GM23338 (cell line): ENCODE data around the gene TRMT13. TPM values are rescaled to one million over a fixed set of nuclear protein-coding genes. Genes with fewer than 3 reads are reported as not detected.

Experiments used
- ATAC-seq: fragments of 200-7000 bp; cut with Tn5 transposase; 3 replicates; pipeline ENCODE4 v1.9.1; 2020
- DNase-seq: peaks from one replicate; pipeline ENCODE4 v3.0.0-alpha.2; 2015; ENCODE audit warnings: low spot score
- H2AFZ ChIP-seq: fragments of 200-600 bp; sonication (generic); 2 replicates; pipeline ENCODE4 v1.8.0; 2016; ENCODE audit warnings: antibody characterized with exemption, mild to moderate bottlenecking, moderate library complexity
- H3F3A ChIP-seq: fragments of 200-600 bp; sonication (generic); replicated peaks from 2 replicates; pipeline ENCODE4 v1.8.0; 2017; ENCODE audit warnings: antibody characterized with exemption, mixed run types, low read depth
- H3K27ac ChIP-seq: fragments of 200-600 bp; sonication (generic); 2 replicates; pipeline ENCODE4 v1.6.1; 2016; ENCODE audit warnings: low read depth
- H3K27me3 ChIP-seq: fragments of 200-600 bp; sonication (generic); 2 replicates; pipeline ENCODE4 v1.8.0; 2016; ENCODE audit warnings: mild to moderate bottlenecking, mixed run types, moderate library complexity; ENCODE audit not compliant: insufficient read depth
- H3K36me3 ChIP-seq: fragments of 200-600 bp; sonication (generic); 2 replicates; pipeline ENCODE4 v1.8.0; 2016; ENCODE audit warnings: mild to moderate bottlenecking; ENCODE audit not compliant: insufficient read depth
- H3K4me1 ChIP-seq: fragments of 200-600 bp; sonication (generic); 2 replicates; pipeline ENCODE4 v1.8.0; 2016; ENCODE audit warnings: mild to moderate bottlenecking, moderate library complexity; ENCODE audit not compliant: insufficient read depth
- H3K4me2 ChIP-seq: fragments of 200-600 bp; sonication (generic); 2 replicates; pipeline ENCODE4 v1.7.1; 2017; ENCODE audit warnings: mixed run types
- H3K4me3 ChIP-seq: fragments of 200-600 bp; sonication (generic); 2 replicates; pipeline ENCODE4 v1.6.1; 2016; ENCODE audit warnings: mixed run types
- H3K79me2 ChIP-seq: fragments of 200-600 bp; sonication (generic); replicated peaks from 2 replicates; pipeline ENCODE4 v1.8.0; 2017; ENCODE audit warnings: mild to moderate bottlenecking; ENCODE audit not compliant: insufficient read depth
- H3K9me2 ChIP-seq: fragments of 200-600 bp; sonication (generic); 2 replicates; pipeline ENCODE4 v1.8.0; 2017; ENCODE audit not compliant: insufficient read depth
- H4K20me1 ChIP-seq: fragments of 200-600 bp; sonication (generic); replicated peaks from 2 replicates; pipeline ENCODE4 v1.8.0; 2017; ENCODE audit warnings: mild to moderate bottlenecking; ENCODE audit not compliant: insufficient read depth
- H3K27ac Mint-ChIP-seq: 2 replicates; pipeline ENCODE4 v1.8.0; 2020; ENCODE audit warnings: inconsistent platforms, mild to moderate bottlenecking, moderate library complexity, mixed read lengths
- H3K27me3 Mint-ChIP-seq: 3 replicates; pipeline ENCODE4 v1.8.0; 2022; ENCODE audit warnings: low read depth, mild to moderate bottlenecking, moderate library complexity, mixed read lengths, inconsistent platforms; ENCODE audit not compliant: insufficient read depth, poor library complexity
- H3K36me3 Mint-ChIP-seq: 3 replicates; pipeline ENCODE4 v1.8.0; 2021; ENCODE audit warnings: low read depth, mild to moderate bottlenecking, inconsistent platforms, moderate library complexity, mixed read lengths
- H3K4me1 Mint-ChIP-seq: 3 replicates; pipeline ENCODE4 v1.8.0; 2020; ENCODE audit warnings: mild to moderate bottlenecking, inconsistent platforms, mixed read lengths
- H3K4me3 Mint-ChIP-seq: 3 replicates; pipeline ENCODE4 v1.8.0; 2021; ENCODE audit warnings: moderate library complexity, mild to moderate bottlenecking, inconsistent platforms, mixed read lengths
- H3K9me3 Mint-ChIP-seq: 3 replicates; pipeline ENCODE4 v1.8.0; 2020; ENCODE audit warnings: moderate library complexity, mild to moderate bottlenecking, inconsistent platforms, mixed read lengths
- CREB1 ChIP-seq: fragments of 250-450 bp; sonication (Bioruptor Pico); IDR thresholded peaks from 2 replicates; pipeline ENCODE4 v1.5.0; 2020; ENCODE audit warnings: low read depth, mild to moderate bottlenecking, moderate library complexity
- CTCF ChIP-seq, 2 experiments: fragments of 200-600 bp in 1 of 2; sonication (generic) in 1 of 2; conservative IDR thresholded peaks; 2 replicates each; pipeline versions ENCODE4 v1.5.1 to v1.6.1; 2016 to 2017; ENCODE audit warnings: antibody characterized with exemption in 2 of 2, low read depth in 2 of 2, mild to moderate bottlenecking in 2 of 2, moderate library complexity in 1 of 2
- EZH2 ChIP-seq: fragments of 200-600 bp; sonication (generic); IDR thresholded peaks from one replicate; pipeline ENCODE4 v1.8.0; 2017; ENCODE audit warnings: antibody characterized with exemption, mild to moderate bottlenecking, low read depth; ENCODE audit not compliant: unreplicated experiment
- EZH2phosphoT487 ChIP-seq: fragments of 200-600 bp; sonication (generic); IDR thresholded peaks from one replicate; pipeline ENCODE4 v1.8.1; 2018; ENCODE audit warnings: antibody characterized with exemption; ENCODE audit not compliant: unreplicated experiment
- JUNB ChIP-seq: IDR thresholded peaks from one replicate; pipeline ENCODE4 v1.6.1; 2016; ENCODE audit warnings: antibody characterized with exemption; ENCODE audit not compliant: unreplicated experiment
- NANOG ChIP-seq: IDR thresholded peaks from 2 replicates; pipeline ENCODE4 v1.6.1; 2016; ENCODE audit warnings: antibody characterized with exemption, borderline replicate concordance
- POLR2AphosphoS5 ChIP-seq: IDR thresholded peaks from 2 replicates; pipeline ENCODE4 v1.6.1; 2016; ENCODE audit warnings: antibody characterized with exemption, low read depth
- STAT1 ChIP-seq: IDR thresholded peaks from one replicate; pipeline ENCODE4 v1.6.1; 2016; ENCODE audit warnings: antibody characterized with exemption; ENCODE audit not compliant: unreplicated experiment
- ZNF331 ChIP-seq: fragments of 250-450 bp; sonication (Bioruptor Pico); IDR thresholded peaks from 2 replicates; pipeline ENCODE4 v1.5.0; 2020; ENCODE audit warnings: low read depth, mild to moderate bottlenecking, moderate library complexity
- ZNF462 ChIP-seq: fragments of 250-450 bp; sonication (Bioruptor Pico); IDR thresholded peaks from 2 replicates; pipeline ENCODE4 v1.5.0; 2020; ENCODE audit warnings: mild to moderate bottlenecking, moderate library complexity
- polyA plus RNA-seq: library from polyadenylated mRNA; unstranded; fragments of >200 nt; fragmentation: Nextera tagmentation; extraction: Ambion mirVana; gene quantifications from 2 replicates; pipeline ENCODE4 v1.2.1, GENCODE V29; 2016
- total RNA-seq: library from RNA; depleted of rRNA; stranded (reverse); fragments of >200 nt; shearing (Covaris generic); gene quantifications from 2 replicates; pipeline ENCODE4 v1.2.3, GENCODE V29; 2014
- TF ChIP-seq, protein P1 (sequence below): IDR thresholded peaks from 2 replicates; pipeline ENCODE4 v1.6.1; 2016; ENCODE audit warnings: antibody characterized with exemption
- TF ChIP-seq, protein P2 (sequence below): IDR thresholded peaks from one replicate; pipeline ENCODE4 v1.6.1; 2018; ENCODE audit warnings: antibody characterized with exemption; ENCODE audit not compliant: unreplicated experiment

TRMT13 gene
- total and polyA plus RNA-seq, 2 experiments from 2014 or later, result 14.5 to 22.8 TPM

DNA sequence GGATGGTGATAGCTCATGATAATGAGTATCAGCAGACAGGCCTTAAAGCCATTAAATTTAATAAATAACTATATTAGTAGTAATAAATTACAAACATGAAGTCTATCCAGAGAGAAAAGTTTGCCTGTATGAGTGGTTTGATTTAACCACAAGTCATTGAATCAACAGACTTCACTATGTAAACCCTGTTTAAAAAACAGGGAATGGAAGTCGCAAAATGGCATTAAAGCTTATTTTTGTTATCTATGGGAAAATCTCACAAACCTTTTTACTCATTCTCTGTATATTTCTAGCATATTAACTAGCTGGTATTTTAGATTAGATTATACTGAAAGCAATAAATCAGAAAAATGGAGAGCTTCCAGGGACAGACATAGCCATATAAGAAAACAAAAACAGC, 45.6 kb upstream of the TRMT13 start (continued):
- TF ChIP-seq ZNF462 (CRISPR knock-in tag), result no peak

GRCh38 chr1:100089082-100089481, 43.9 kb upstream of the TRMT13 start:
- Mint-ChIP-seq H3K9me3 (no peaks in the 10 kb centered on the region; the same call in 2 of the 3 replicates), H3K4me3 (no peak overlapping the region), H3K27ac (no peak overlapping the region), H3K36me3 (peaks cover 21% of the 10 kb centered on the region; the same call in 2 of the 3 replicates), H3K4me1 (no peaks in the 10 kb centered on the region), H3K27me3 (no peaks in the 10 kb centered on the region)
- Histone ChIP-seq H3K9me2 (no peaks in the 10 kb centered on the region), H3K4me3 (no peak overlapping the region), H3K27ac (no peak overlapping the region), H3K4me1 (peaks cover 4% of the 10 kb centered on the region), H4K20me1 (no peaks in the 10 kb centered on the region), H3K36me3 (peaks cover 2% of the 10 kb centered on the region; the same call in 1 of the 2 replicates), H3K27me3 (no peaks in the 10 kb centered on the region), H3K79me2 (no peaks in the 10 kb centered on the region), H3K4me2 (no peak overlapping the region), H2AFZ (no peak overlapping the region), H3F3A (no peaks in the 10 kb centered on the region)
- no peak for ATAC-seq
- no peak for DNase-seq
- no peak for TF ChIP-seq JUNB
- no peak for TF ChIP-seq CREB1 (CRISPR knock-in tag)
- TF ChIP-seq, protein P1, sequence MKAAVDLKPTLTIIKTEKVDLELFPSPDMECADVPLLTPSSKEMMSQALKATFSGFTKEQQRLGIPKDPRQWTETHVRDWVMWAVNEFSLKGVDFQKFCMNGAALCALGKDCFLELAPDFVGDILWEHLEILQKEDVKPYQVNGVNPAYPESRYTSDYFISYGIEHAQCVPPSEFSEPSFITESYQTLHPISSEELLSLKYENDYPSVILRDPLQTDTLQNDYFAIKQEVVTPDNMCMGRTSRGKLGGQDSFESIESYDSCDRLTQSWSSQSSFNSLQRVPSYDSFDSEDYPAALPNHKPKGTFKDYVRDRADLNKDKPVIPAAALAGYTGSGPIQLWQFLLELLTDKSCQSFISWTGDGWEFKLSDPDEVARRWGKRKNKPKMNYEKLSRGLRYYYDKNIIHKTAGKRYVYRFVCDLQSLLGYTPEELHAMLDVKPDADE, result no peak
- TF ChIP-seq, protein P2, sequence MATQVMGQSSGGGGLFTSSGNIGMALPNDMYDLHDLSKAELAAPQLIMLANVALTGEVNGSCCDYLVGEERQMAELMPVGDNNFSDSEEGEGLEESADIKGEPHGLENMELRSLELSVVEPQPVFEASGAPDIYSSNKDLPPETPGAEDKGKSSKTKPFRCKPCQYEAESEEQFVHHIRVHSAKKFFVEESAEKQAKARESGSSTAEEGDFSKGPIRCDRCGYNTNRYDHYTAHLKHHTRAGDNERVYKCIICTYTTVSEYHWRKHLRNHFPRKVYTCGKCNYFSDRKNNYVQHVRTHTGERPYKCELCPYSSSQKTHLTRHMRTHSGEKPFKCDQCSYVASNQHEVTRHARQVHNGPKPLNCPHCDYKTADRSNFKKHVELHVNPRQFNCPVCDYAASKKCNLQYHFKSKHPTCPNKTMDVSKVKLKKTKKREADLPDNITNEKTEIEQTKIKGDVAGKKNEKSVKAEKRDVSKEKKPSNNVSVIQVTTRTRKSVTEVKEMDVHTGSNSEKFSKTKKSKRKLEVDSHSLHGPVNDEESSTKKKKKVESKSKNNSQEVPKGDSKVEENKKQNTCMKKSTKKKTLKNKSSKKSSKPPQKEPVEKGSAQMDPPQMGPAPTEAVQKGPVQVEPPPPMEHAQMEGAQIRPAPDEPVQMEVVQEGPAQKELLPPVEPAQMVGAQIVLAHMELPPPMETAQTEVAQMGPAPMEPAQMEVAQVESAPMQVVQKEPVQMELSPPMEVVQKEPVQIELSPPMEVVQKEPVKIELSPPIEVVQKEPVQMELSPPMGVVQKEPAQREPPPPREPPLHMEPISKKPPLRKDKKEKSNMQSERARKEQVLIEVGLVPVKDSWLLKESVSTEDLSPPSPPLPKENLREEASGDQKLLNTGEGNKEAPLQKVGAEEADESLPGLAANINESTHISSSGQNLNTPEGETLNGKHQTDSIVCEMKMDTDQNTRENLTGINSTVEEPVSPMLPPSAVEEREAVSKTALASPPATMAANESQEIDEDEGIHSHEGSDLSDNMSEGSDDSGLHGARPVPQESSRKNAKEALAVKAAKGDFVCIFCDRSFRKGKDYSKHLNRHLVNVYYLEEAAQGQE, result no peak
- TF ChIP-seq CTCF (conservative IDR thresholded peaks at IDR 0.05; ENCODE audit: low read depth in 2 of 2), result no peak
- no peak for TF ChIP-seq NANOG
- no peak for TF ChIP-seq EZH2phosphoT487
- no peak for TF ChIP-seq STAT1
- TF ChIP-seq ZNF331 (CRISPR knock-in tag), result no peak
- no peak for TF ChIP-seq POLR2AphosphoS5
- TF ChIP-seq EZH2, result no peak
